ENCODE measurements around the gene SLC9A7.
"Not testable (repeated sequence)": the region's sequence is repeated elsewhere in the genome, so short reads cannot be mapped to it uniquely, and the experiment has no call there.

The SLC9A7 gene

DNA sequence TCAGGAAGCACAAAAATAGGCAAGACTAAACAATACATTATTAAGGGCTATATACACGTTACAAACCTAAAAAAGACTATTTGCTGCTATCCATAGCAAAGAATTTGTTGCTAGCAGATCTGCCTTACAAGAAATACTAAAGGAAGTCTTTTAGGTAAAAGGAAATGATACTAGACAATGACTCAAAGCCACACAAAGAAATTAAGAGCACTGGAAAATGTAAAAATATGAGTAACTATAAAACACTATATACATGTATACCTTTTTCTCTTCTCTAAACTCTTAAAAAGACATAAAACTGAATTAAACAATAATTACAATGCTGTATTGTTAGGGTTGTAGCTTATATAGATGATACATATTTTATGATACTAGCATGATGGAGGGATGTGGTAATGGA, 25.7 kb downstream of the SLC9A7 start:
- H3K36me3 Mint-ChIP-seq (ENCODE audit: low read depth), result peaks cover 9% of the 10 kb centered on the region
- TF ChIP-seq, protein P1, sequence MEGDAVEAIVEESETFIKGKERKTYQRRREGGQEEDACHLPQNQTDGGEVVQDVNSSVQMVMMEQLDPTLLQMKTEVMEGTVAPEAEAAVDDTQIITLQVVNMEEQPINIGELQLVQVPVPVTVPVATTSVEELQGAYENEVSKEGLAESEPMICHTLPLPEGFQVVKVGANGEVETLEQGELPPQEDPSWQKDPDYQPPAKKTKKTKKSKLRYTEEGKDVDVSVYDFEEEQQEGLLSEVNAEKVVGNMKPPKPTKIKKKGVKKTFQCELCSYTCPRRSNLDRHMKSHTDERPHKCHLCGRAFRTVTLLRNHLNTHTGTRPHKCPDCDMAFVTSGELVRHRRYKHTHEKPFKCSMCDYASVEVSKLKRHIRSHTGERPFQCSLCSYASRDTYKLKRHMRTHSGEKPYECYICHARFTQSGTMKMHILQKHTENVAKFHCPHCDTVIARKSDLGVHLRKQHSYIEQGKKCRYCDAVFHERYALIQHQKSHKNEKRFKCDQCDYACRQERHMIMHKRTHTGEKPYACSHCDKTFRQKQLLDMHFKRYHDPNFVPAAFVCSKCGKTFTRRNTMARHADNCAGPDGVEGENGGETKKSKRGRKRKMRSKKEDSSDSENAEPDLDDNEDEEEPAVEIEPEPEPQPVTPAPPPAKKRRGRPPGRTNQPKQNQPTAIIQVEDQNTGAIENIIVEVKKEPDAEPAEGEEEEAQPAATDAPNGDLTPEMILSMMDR (IDR thresholded peaks at IDR 0.05; ENCODE audit: unreplicated experiment in 3 of 3), result no peak
- H3K4me1 Mint-ChIP-seq, result no peaks in the 10 kb centered on the region
- peaks cover 32% of the 10 kb centered on the region for H3K9me3 Mint-ChIP-seq
- H3K27ac Mint-ChIP-seq, result no peak overlapping the region
- no peak overlapping the region for H3K4me3 Mint-ChIP-seq
- no peaks in the 10 kb centered on the region for H3K27me3 Mint-ChIP-seq (ENCODE audit: low read depth)

DNA sequence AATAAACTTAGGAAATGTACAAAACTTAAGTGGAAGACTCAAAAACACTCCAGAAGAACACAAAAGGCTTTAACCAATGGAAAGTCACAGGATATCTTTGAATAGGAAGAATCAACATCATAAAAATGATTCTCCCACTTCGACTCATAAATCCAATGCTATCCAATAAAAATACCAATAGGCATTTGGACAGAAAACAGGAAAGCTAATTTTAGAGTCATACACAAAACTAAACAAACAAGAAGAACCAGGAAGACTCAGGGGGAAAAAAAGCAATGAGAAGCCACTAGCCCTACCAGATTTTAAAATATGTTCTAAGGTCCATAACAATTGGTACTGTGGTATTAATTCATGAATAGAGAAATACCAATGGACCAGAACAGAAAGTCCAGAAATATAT, 28.2 kb downstream of the SLC9A7 start:
- Mint-ChIP-seq H3K4me1 (no peaks in the 10 kb centered on the region), H3K27ac (no peak overlapping the region), H3K4me3 (no peak overlapping the region), H3K36me3 (ENCODE audit: low read depth) (peaks cover 2% of the 10 kb centered on the region), H3K9me3 (peaks cover 14% of the 10 kb centered on the region), H3K27me3 (ENCODE audit: low read depth) (no peaks in the 10 kb centered on the region)
- TF ChIP-seq, protein P1 (IDR thresholded peaks at IDR 0.05; ENCODE audit: unreplicated experiment in 3 of 3), result no peak

DNA sequence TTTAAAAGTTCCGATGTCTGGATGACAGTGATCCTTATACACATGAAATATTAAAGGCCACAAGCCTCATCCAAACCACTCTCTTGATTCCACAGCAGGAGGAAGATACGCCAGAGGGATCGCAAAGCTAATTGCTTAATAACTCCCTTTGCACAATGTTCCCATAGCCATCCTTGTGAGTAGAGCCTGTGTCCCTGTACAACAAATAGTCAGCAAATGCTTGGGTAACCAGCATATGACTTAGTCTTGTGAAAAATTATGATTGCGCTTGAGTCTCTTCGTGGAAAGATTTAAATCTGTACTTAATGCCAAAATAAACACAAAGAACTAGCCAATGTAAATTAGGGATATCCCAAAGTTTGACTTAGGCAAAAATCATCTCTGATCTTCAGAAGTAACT, 31.5 kb downstream of the SLC9A7 start:
- Mint-ChIP-seq H3K4me1 (no peaks in the 10 kb centered on the region), H3K4me3 (no peak overlapping the region), H3K27ac (no peak overlapping the region), H3K27me3 (ENCODE audit: low read depth) (no peaks in the 10 kb centered on the region), H3K9me3 (peaks cover 6% of the 10 kb centered on the region), H3K36me3 (ENCODE audit: low read depth) (no peaks in the 10 kb centered on the region)
- TF ChIP-seq, protein P1 (IDR thresholded peaks at IDR 0.05; ENCODE audit: unreplicated experiment in 3 of 3), result no peak

DNA sequence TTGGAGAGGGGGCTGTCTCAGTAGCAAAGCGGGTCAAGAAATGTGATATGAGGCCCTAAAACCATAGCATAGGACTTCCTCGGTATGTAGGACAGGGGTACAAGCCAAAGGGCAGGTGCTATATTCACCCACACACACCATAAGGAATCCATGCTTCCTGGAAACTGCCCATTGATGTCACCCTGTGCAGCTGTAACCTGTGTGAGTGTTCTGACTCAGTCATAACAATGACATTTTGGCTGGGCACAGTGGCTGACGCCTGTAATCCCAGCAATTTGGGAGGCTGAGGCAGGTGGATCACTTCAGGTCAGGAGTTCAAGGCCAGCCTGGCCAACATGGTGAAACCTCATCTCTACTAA, 35.4 kb downstream of the SLC9A7 start:
- not testable (repeated sequence) for H3K27ac Mint-ChIP-seq; H3K4me3 Mint-ChIP-seq; H3K9me3 Mint-ChIP-seq; H3K36me3 Mint-ChIP-seq (ENCODE audit: low read depth); H3K4me1 Mint-ChIP-seq; H3K27me3 Mint-ChIP-seq (ENCODE audit: low read depth)

DNA sequence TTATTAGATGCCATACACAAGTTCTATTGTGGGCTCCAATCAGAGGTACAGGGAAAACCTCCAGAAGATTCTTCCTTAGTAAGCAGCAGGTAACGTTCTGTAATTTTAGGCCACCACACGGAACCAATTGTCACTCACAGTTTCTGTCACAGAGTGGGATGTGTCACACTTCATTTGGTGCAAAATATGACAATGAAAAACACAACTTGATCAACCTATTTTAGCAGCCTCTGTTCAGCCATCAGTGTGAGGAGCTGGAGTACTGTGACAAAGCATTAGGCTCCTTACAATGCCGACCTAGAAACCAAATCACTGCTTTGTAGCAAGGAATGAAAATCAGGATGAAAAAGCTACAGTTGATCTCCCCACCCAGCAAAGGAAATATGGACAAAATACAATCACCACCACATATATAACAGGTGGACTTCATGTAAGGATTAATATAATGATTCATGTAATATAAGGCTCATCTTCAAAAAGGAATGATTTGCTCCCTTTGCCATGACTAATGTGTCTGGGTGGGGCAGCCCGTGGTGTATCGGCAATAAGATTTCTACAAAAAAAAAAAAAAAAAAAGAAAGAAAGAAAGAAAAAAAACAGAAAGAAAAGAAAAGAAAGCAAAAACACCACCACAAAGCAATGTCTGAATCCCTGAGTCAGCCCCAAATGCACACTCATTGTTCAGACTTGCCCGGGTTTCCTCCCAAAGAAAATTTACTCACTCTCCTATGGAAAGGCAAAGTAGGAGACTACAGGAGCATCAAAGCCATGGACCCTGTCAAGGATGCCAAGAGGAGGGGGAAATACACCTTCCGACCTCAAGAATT, 36.0 kb downstream of the SLC9A7 start:
- Mint-ChIP-seq H3K9me3 (peaks cover 8% of the 10 kb centered on the region), H3K4me1 (no peaks in the 10 kb centered on the region), H3K4me3 (no peak overlapping the region), H3K27ac (no peak overlapping the region), H3K36me3 (ENCODE audit: low read depth) (no peaks in the 10 kb centered on the region), H3K27me3 (ENCODE audit: low read depth) (no peaks in the 10 kb centered on the region)
- TF ChIP-seq, protein P1 (IDR thresholded peaks at IDR 0.05; ENCODE audit: unreplicated experiment in 3 of 3), result no peak

DNA sequence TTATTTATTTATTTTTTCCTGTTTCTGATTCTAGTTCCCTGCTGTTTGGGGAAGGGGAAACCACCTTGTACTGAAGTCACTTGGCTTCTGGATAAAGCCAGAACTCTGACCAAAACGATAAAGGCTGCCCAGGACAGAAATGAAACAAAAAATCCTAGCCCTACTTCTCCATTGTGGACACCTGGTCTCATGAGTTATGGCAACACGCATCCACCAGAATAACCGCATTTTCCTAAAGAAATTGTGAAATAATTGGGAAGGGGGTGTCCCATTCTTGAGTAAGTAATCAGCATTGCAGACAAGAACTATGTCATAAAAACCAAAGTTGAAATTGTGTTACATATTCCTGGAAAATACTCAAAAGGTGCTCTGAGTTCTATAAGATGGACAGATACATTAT, 42.1 kb downstream of the SLC9A7 start:
- Mint-ChIP-seq H3K36me3 (ENCODE audit: low read depth) (no peaks in the 10 kb centered on the region), H3K27ac (no peak overlapping the region), H3K27me3 (ENCODE audit: low read depth) (no peaks in the 10 kb centered on the region), H3K4me3 (no peak overlapping the region), H3K9me3 (peaks cover 12% of the 10 kb centered on the region), H3K4me1 (no peaks in the 10 kb centered on the region)
- TF ChIP-seq, protein P1 (IDR thresholded peaks at IDR 0.05; ENCODE audit: unreplicated experiment in 3 of 3), result no peak

Data from nephron (organoid).